GM12878 (cell line): ENCODE results near the gene TMPRSS4. TPM values are rescaled to one million over a fixed set of nuclear protein-coding genes. Genes with fewer than 3 reads are reported as not detected.

ENCODE experiments used
- ATAC-seq: fragments of 200-7000 bp; cut with Tn5 transposase; 3 replicates; pipeline ENCODE4 v1.9.1; 2020; ENCODE audit warnings: mild to moderate bottlenecking, moderate library complexity
- BruUV-seq: library from RNA; stranded (reverse); fragments of 400-500 nt; replicated peaks from 2 replicates; lab custom pipeline; 2021; lab: Mats Ljungman, UMichigan
- CTCF ChIA-PET: fragments of 300-600 bp; sonication (Branson Sonifier 250); formaldehyde crosslinking; extraction: SDS; loops from one replicate; lab custom pipeline; 2021; ENCODE audit warnings: inconsistent platforms; lab: Yijun Ruan, JAX
- POLR2A ChIA-PET: fragments of 350-600 bp; formaldehyde crosslinking; extraction: SDS; loops from one replicate; lab custom pipeline; 2021; ENCODE audit warnings: inconsistent platforms; lab: Charles Lee
- RAD21 ChIA-PET: fragments of 300-600 bp; sonication (Branson Sonifier 250); formaldehyde crosslinking; loops from one replicate; lab custom pipeline; 2023; ENCODE audit warnings: antibody characterized with exemption; ENCODE audit not compliant: unreplicated experiment; lab: Charles Lee
- SMC1A ChIA-PET: fragments of 300-600 bp; sonication (Branson Sonifier 250); formaldehyde crosslinking; loops from one replicate; lab custom pipeline; 2023; ENCODE audit not compliant: unreplicated experiment, uncharacterized antibody; lab: Charles Lee
- DNase-seq: peaks from one replicate; pipeline ENCODE4 v3.0.0-alpha.2; 2011; ENCODE audit warnings: low read depth, low spot score
- FAIRE-seq: peaks from 3 replicates; lab custom pipeline; 2011; peaks lifted over from hg19 to GRCh38; lab: Jason Lieb, UNC
- H2AFZ ChIP-seq: 2 replicates; pipeline ENCODE4 v1.6.0; 2011; ENCODE audit warnings: low read depth, low read length, control low read depth; ENCODE audit not compliant: control insufficient read depth
- H3K27ac ChIP-seq: 2 replicates; pipeline ENCODE4 v1.5.1; 2011; ENCODE audit warnings: control low read depth; ENCODE audit not compliant: control insufficient read depth, insufficient read depth
- H3K27me3 ChIP-seq, 2 experiments: replicated peaks in 1 of 2; 2 replicates each; pipeline versions ENCODE4 v1.6.0 to v1.6.1; 2011; ENCODE audit warnings: low read length in 1 of 2; ENCODE audit not compliant: control insufficient read depth in 2 of 2, insufficient read depth in 2 of 2
- H3K36me3 ChIP-seq, 2 experiments: 2 replicates each; pipeline ENCODE4 v1.5.1; 2011; ENCODE audit warnings: low read length in 1 of 2; ENCODE audit not compliant: control insufficient read depth in 2 of 2, insufficient read depth in 2 of 2
- H3K4me1 ChIP-seq: 2 replicates; pipeline ENCODE4 v1.6.1; 2011; ENCODE audit warnings: mild to moderate bottlenecking, low read length, moderate library complexity, mixed read lengths; ENCODE audit not compliant: control insufficient read depth, insufficient read depth
- H3K4me2 ChIP-seq: 2 replicates; pipeline ENCODE4 v1.6.0; 2011; ENCODE audit warnings: control low read depth; ENCODE audit not compliant: control insufficient read depth, insufficient read depth
- H3K4me3 ChIP-seq: fragments of 200-600 bp; sonication (generic); 2 replicates; pipeline ENCODE4 v1.5.1; 2016
- H3K79me2 ChIP-seq: 2 replicates; pipeline ENCODE4 v1.6.0; 2011; ENCODE audit warnings: low read length; ENCODE audit not compliant: control insufficient read depth, insufficient read depth
- H3K9ac ChIP-seq: 2 replicates; pipeline ENCODE4 v1.8.0; 2011; ENCODE audit warnings: low read length, control low read depth, mixed read lengths; ENCODE audit not compliant: control insufficient read depth, insufficient read depth
- H3K9me3 ChIP-seq: replicated peaks from 3 replicates; pipeline ENCODE4 v1.5.1; 2011; ENCODE audit warnings: mild to moderate bottlenecking, low read length; ENCODE audit not compliant: control insufficient read depth, insufficient read depth
- H4K20me1 ChIP-seq: 2 replicates; pipeline ENCODE4 v1.6.0; 2011; ENCODE audit not compliant: control insufficient read depth, insufficient read depth
- CBFB ChIP-seq: IDR thresholded peaks from 2 replicates; pipeline ENCODE4 v1.6.1; 2016; ENCODE audit warnings: antibody characterized with exemption, low read depth
- CHD2 ChIP-seq: IDR thresholded peaks from 2 replicates; pipeline ENCODE4 v1.6.1; 2011; ENCODE audit warnings: low read depth, low read length, improper control_type of control experiment, borderline replicate concordance
- ETV6 ChIP-seq, 2 experiments: fragments of 450-650 bp in 1 of 2; IDR thresholded peaks in 1 of 2; conservative IDR thresholded peaks in 1 of 2; 2 replicates each; pipeline ENCODE4 v1.6.1; 2014; ENCODE audit warnings: antibody characterized with exemption in 1 of 2, borderline replicate concordance in 1 of 2, low read depth in 1 of 2, mild to moderate bottlenecking in 1 of 2, moderate library complexity in 1 of 2
- NBN ChIP-seq: fragments of 450-650 bp; IDR thresholded peaks from 2 replicates; pipeline ENCODE4 v1.6.1; 2016
- NFYB ChIP-seq: IDR thresholded peaks from 2 replicates; pipeline ENCODE4 v1.6.1; 2011; ENCODE audit warnings: low read depth, mild to moderate bottlenecking, low read length, improper control_type of control experiment, moderate library complexity; ENCODE audit not compliant: insufficient read depth
- RBBP5 ChIP-seq: fragments of 200-600 bp; sonication (generic); conservative IDR thresholded peaks from 2 replicates; pipeline ENCODE4 v1.6.1; 2016
- ZNF217 ChIP-seq: fragments of 450-650 bp; IDR thresholded peaks from 2 replicates; pipeline ENCODE4 v1.6.1; 2017; ENCODE audit warnings: antibody characterized with exemption, mild to moderate bottlenecking
- ZNF24 ChIP-seq: fragments of 450-650 bp; IDR thresholded peaks from 2 replicates; pipeline ENCODE4 v1.6.1; 2017; ENCODE audit warnings: antibody characterized with exemption, mild to moderate bottlenecking
- WGBS: methylation state at CpG from one replicate; pipeline ENCODE4 v1.1.6; 2016; ENCODE audit warnings: low lambda C conversion rate; ENCODE audit not compliant: insufficient replicate concordance, insufficient coverage; ENCODE audit errors: missing lambda C conversion rate; 5-methylcytosine and 5-hydroxymethylcytosine counted together
- in situ Hi-C: fragments of 300-500 bp; cut with MboI; formaldehyde crosslinking; loops from 9 replicates; pipeline ENCODE4 v1.14.3; 2018; ENCODE audit warnings: mixed read lengths
- intact Hi-C: fragments of 100-400 bp; cut with micrococcal nuclease; formaldehyde crosslinking; loops from one replicate; pipeline ENCODE4 v1.14.2; 2022; ENCODE audit not compliant: unreplicated experiment
- polyA plus RNA-seq, 11 experiments: library from polyadenylated mRNA; depleted of rRNA in 4 of 11; unstranded in 6 of 11; stranded (reverse) in 5 of 11; fragments of >200 nt; fragmentation: Nextera tagmentation in 4 of 11; fragmentation: Illumina TruSeq in 1 of 11; extraction: Ambion mirVana in 4 of 11; extraction: Trizol in 1 of 11; gene quantifications; 1 replicate in 1 of 11; 2 replicates in 10 of 11; pipeline versions ENCODE4 v1.2.1 to v1.2.3, GENCODE V29; 2011 to 2016; ENCODE audit warnings: inconsistent platforms in 2 of 11, missing spikeins in 2 of 11, low read depth in 1 of 11
- total RNA-seq, 4 experiments: library from RNA; depleted of rRNA in 3 of 4; stranded (reverse); fragments of >200 nt in 3 of 4; fragmentation: Illumina TruSeq in 1 of 4; extraction: Trizol in 1 of 4; gene quantifications; 2 replicates each; pipeline versions ENCODE4 v1.2.1 to v1.2.3, GENCODE V29; 2013 to 2021
- TF ChIP-seq, protein P1 (sequence below): IDR thresholded peaks from 2 replicates; pipeline ENCODE4 v1.6.1; 2012; ENCODE audit warnings: mild to moderate bottlenecking, low read depth, low read length
- TF ChIP-seq, protein P2 (sequence below): fragments of 450-650 bp; formaldehyde crosslinking; IDR thresholded peaks from 2 replicates; pipeline ENCODE4 v1.5.0; 2022; ENCODE audit warnings: mild to moderate bottlenecking, missing genetic modification characterization

The TMPRSS4 gene
- total and polyA plus RNA-seq, 10 of the 15 experiments (the other 5 are each of a cell fraction or from before 2014, with no cell fraction given): 0.14 to 0.26 TPM; not detected in 8

DNA sequence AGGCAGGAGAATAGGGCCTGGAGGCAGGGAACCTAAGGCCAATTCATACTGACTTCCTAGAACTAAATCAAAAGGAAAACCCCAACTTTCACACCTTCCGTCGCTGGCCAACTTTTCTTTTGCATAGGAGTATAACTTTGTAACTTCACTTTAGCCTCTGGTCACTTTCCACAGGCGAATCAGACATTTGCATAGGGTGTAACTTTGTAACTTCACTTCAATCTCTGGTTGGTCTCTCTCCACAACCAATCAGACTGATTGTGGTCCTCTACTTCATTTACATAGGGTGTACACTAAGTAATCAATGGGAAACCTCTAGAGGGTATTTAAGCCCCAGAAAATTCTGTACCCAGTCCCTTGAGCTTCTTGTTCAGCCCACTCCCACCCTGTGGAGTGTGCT lies 11.5 kb upstream of the TMPRSS4 start:
- intact Hi-C loops: no loop called here
- DNase-seq: no peak
- ChIA-PET CTCF (interaction anchor here (1.0 kb wide), 1 partner anchor 115 kb away, joined by 3 read pairs; no protein-coding TSS in a partner anchor), SMC1A (interaction anchor here (1.5 kb wide), 1 partner anchor 12 kb away, joined by 3 read pairs; no protein-coding TSS in a partner anchor), POLR2A (no interaction called here), RAD21 (no interaction called here)
- BruUV-seq: no TSS peak
- 4% methylated on average over 3 of the region's 3 CpGs for WGBS
- Histone ChIP-seq H3K4me3 (no peak overlapping the region), H3K36me3 (no peaks in the 10 kb centered on the region), H3K9me3 (no peaks in the 10 kb centered on the region), H3K9ac (no peak overlapping the region), H2AFZ (no peak overlapping the region), H3K27me3 (no peaks in the 10 kb centered on the region; a peak in 2 of 4 replicates), H3K4me1 (no peaks in the 10 kb centered on the region), H4K20me1 (no peaks in the 10 kb centered on the region), H3K27ac (no peak overlapping the region), H3K79me2 (no peaks in the 10 kb centered on the region), H3K4me2 (no peak overlapping the region)
- TF ChIP-seq CBFB (no peak), ZNF24 (0 out of 2 replicates have a peak, but pooled peaks have one; percentile 23)
- ATAC-seq: peak; percentile 34
- no peak for FAIRE-seq
- in situ Hi-C loops: loop anchor here (25.0 kb wide), 1 partner anchor 628 kb away; no protein-coding TSS in a partner anchor

DNA sequence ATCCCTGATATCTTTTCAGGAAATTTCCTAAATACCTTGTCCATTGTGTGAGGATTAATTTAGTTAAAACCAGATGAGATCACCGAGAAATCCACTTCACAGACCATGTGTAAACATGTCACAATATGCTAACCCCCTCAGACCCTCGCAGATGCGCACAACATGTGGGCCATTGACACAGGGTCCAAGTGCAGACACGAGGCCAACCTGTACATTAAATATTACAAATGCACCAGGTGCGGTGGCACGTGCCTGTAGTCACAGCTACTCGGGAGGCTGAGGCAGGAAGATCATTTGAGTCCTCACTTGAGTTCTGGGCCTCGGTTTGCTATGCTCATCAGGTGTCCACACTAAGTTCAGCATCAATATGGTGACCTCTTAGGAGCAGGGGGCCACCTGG lies 9.9 kb upstream of the TMPRSS4 start:
- no peak overlapping the region for H3K9ac ChIP-seq
- no peak overlapping the region for H3K4me2 ChIP-seq
- no peaks in the 10 kb centered on the region for H4K20me1 ChIP-seq
- ChIA-PET POLR2A (no interaction called here), RAD21 (no interaction called here), SMC1A (interaction anchor here (0.8 kb wide), 1 partner anchor 14 kb away, joined by 3 read pairs; no protein-coding TSS in a partner anchor), CTCF (interaction anchor here (1.6 kb wide), 1 partner anchor 105 kb away, joined by 5 read pairs; no protein-coding TSS in a partner anchor)
- H3K27ac ChIP-seq: no peak overlapping the region
- H3K4me3 ChIP-seq: no peak overlapping the region
- no TSS peak for BruUV-seq
- H3K9me3 ChIP-seq: no peaks in the 10 kb centered on the region
- intact Hi-C loops: no loop called here
- no peak for ATAC-seq
- 33% methylated on average over 8 of the region's 8 CpGs for WGBS
- no peak overlapping the region for H2AFZ ChIP-seq
- no peak for DNase-seq
- H3K4me1 ChIP-seq: no peaks in the 10 kb centered on the region
- H3K27me3 ChIP-seq: no peaks in the 10 kb centered on the region; a peak in 2 of 4 replicates
- in situ Hi-C loops: loop anchor here (25.0 kb wide), 1 partner anchor 630 kb away; no protein-coding TSS in a partner anchor
- no peak for FAIRE-seq
- no peaks in the 10 kb centered on the region for H3K36me3 ChIP-seq
- H3K79me2 ChIP-seq: no peaks in the 10 kb centered on the region
- TF ChIP-seq CHD2 (no peak), ETV6 (conservative IDR thresholded peaks at IDR 0.05 in 1 of 2, IDR thresholded peaks at IDR 0.05 in 1 of 2; ENCODE audit: borderline replicate concordance in 1 of 2, low read depth in 1 of 2) (no peak), NFYB (no peak), NBN (no peak), RBBP5 (no peak), ZNF217 (no peak)
- TF ChIP-seq, protein P1, sequence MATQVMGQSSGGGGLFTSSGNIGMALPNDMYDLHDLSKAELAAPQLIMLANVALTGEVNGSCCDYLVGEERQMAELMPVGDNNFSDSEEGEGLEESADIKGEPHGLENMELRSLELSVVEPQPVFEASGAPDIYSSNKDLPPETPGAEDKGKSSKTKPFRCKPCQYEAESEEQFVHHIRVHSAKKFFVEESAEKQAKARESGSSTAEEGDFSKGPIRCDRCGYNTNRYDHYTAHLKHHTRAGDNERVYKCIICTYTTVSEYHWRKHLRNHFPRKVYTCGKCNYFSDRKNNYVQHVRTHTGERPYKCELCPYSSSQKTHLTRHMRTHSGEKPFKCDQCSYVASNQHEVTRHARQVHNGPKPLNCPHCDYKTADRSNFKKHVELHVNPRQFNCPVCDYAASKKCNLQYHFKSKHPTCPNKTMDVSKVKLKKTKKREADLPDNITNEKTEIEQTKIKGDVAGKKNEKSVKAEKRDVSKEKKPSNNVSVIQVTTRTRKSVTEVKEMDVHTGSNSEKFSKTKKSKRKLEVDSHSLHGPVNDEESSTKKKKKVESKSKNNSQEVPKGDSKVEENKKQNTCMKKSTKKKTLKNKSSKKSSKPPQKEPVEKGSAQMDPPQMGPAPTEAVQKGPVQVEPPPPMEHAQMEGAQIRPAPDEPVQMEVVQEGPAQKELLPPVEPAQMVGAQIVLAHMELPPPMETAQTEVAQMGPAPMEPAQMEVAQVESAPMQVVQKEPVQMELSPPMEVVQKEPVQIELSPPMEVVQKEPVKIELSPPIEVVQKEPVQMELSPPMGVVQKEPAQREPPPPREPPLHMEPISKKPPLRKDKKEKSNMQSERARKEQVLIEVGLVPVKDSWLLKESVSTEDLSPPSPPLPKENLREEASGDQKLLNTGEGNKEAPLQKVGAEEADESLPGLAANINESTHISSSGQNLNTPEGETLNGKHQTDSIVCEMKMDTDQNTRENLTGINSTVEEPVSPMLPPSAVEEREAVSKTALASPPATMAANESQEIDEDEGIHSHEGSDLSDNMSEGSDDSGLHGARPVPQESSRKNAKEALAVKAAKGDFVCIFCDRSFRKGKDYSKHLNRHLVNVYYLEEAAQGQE: no peak
- TF ChIP-seq, protein P2, sequence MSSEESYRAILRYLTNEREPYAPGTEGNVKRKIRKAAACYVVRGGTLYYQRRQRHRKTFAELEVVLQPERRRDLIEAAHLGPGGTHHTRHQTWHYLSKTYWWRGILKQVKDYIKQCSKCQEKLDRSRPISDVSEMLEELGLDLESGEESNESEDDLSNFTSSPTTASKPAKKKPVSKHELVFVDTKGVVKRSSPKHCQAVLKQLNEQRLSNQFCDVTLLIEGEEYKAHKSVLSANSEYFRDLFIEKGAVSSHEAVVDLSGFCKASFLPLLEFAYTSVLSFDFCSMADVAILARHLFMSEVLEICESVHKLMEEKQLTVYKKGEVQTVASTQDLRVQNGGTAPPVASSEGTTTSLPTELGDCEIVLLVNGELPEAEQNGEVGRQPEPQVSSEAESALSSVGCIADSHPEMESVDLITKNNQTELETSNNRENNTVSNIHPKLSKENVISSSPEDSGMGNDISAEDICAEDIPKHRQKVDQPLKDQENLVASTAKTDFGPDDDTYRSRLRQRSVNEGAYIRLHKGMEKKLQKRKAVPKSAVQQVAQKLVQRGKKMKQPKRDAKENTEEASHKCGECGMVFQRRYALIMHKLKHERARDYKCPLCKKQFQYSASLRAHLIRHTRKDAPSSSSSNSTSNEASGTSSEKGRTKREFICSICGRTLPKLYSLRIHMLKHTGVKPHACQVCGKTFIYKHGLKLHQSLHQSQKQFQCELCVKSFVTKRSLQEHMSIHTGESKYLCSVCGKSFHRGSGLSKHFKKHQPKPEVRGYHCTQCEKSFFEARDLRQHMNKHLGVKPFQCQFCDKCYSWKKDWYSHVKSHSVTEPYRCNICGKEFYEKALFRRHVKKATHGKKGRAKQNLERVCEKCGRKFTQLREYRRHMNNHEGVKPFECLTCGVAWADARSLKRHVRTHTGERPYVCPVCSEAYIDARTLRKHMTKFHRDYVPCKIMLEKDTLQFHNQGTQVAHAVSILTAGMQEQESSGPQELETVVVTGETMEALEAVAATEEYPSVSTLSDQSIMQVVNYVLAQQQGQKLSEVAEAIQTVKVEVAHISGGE: no peak
